Measurements from ENCODE around the gene TUFM. TPM values are rescaled to one million over a fixed set of nuclear protein-coding genes. Genes with fewer than 3 reads are reported as not detected.

TUFM gene
- total and polyA plus RNA-seq, 2 donors (not counting 1 experiment from before 2014, with no cell fraction given), result 68.6 to 115 TPM

GRCh38 chr16:28837672-28838557 lies 8.2 kb downstream of the TUFM start:
- no peak overlapping the region for H3K4me2 ChIP-seq (ENCODE audit: extremely low read depth, insufficient read depth, low read length)
- no peaks in the 10 kb centered on the region for H3K27me3 ChIP-seq (ENCODE audit: control insufficient read depth, insufficient read depth, low read length)
- TF ChIP-seq CTCF (conservative IDR thresholded peaks at IDR 0.05 in 1 of 2, IDR thresholded peaks at IDR 0.05 in 1 of 2; ENCODE audit: low read depth in 1 of 2, low read length in 2 of 2) (no peak), EZH2 (IDR thresholded peaks at IDR 0.05; ENCODE audit: low read length, missing control alignments) (no peak)
- peaks cover 35% of the 10 kb centered on the region for H3K36me3 ChIP-seq (ENCODE audit: control insufficient read depth, insufficient read depth, low read length)
- DNase-seq (ENCODE audit: low read depth in 2 of 2), result no peak
- no peak overlapping the region for H3K27ac ChIP-seq (ENCODE audit: insufficient read depth, low read length)
- H3K4me1 ChIP-seq (ENCODE audit: control insufficient read depth, extremely low read depth, insufficient read depth, low read length), result no peaks in the 10 kb centered on the region
- H4K20me1 ChIP-seq (ENCODE audit: control insufficient read depth, extremely low read depth, insufficient read depth, low read length), result no peaks in the 10 kb centered on the region
- H2AFZ ChIP-seq (ENCODE audit: low read length), result no peak overlapping the region
- no peak overlapping the region for H3K9ac ChIP-seq (ENCODE audit: insufficient read depth, low read length)
- no peaks in the 10 kb centered on the region for H3K79me2 ChIP-seq (ENCODE audit: control insufficient read depth, insufficient read depth, low read length)
- no peak overlapping the region for H3K4me3 ChIP-seq (replicated peaks in 1 of 4; ENCODE audit: control extremely low read depth in 1 of 4, insufficient read depth in 1 of 4, low read depth in 3 of 4, low read length in 4 of 4)
- H3K9me3 ChIP-seq (ENCODE audit: control insufficient read depth, insufficient read depth, low read depth, low read length), result no peaks in the 10 kb centered on the region

- Histone ChIP-seq H3K9me3 (ENCODE audit: control insufficient read depth, insufficient read depth, low read depth, low read length) (no peaks in the 10 kb centered on the region), H3K4me1 (ENCODE audit: control insufficient read depth, extremely low read depth, insufficient read depth, low read length) (no peaks in the 10 kb centered on the region), H3K36me3 (ENCODE audit: control insufficient read depth, insufficient read depth, low read length) (peaks cover 38% of the 10 kb centered on the region), H3K4me3 (replicated peaks in 1 of 4; ENCODE audit: control extremely low read depth in 1 of 4, insufficient read depth in 1 of 4, low read depth in 3 of 4, low read length in 4 of 4) (no peak overlapping the region), H3K9ac (ENCODE audit: insufficient read depth, low read length) (no peak overlapping the region), H4K20me1 (ENCODE audit: control insufficient read depth, extremely low read depth, insufficient read depth, low read length) (no peaks in the 10 kb centered on the region), H3K79me2 (ENCODE audit: control insufficient read depth, insufficient read depth, low read length) (no peaks in the 10 kb centered on the region), H3K27me3 (ENCODE audit: control insufficient read depth, insufficient read depth, low read length) (no peaks in the 10 kb centered on the region), H3K27ac (ENCODE audit: insufficient read depth, low read length) (no peak overlapping the region), H3K4me2 (ENCODE audit: extremely low read depth, insufficient read depth, low read length) (no peak overlapping the region), H2AFZ (ENCODE audit: low read length) (no peak overlapping the region)
- TF ChIP-seq CTCF (conservative IDR thresholded peaks at IDR 0.05 in 1 of 2, IDR thresholded peaks at IDR 0.05 in 1 of 2; ENCODE audit: low read depth in 1 of 2, low read length in 2 of 2) (no peak), EZH2 (IDR thresholded peaks at IDR 0.05; ENCODE audit: low read length, missing control alignments) (no peak)
- DNase-seq (ENCODE audit: low read depth in 2 of 2), result no peak
These were observed 9.4 kb downstream of the TUFM start for GRCh38 chr16:28836761-28837064.

- H3K27me3 ChIP-seq (ENCODE audit: control insufficient read depth, insufficient read depth, low read length), result no peaks in the 10 kb centered on the region
- H3K79me2 ChIP-seq (ENCODE audit: control insufficient read depth, insufficient read depth, low read length), result no peaks in the 10 kb centered on the region
- H2AFZ ChIP-seq (ENCODE audit: low read length), result no peak overlapping the region
- DNase-seq (ENCODE audit: low read depth in 2 of 2), result no peak
- H3K9me3 ChIP-seq (ENCODE audit: control insufficient read depth, insufficient read depth, low read depth, low read length), result no peaks in the 10 kb centered on the region
- H4K20me1 ChIP-seq (ENCODE audit: control insufficient read depth, extremely low read depth, insufficient read depth, low read length), result no peaks in the 10 kb centered on the region
- TF ChIP-seq EZH2 (IDR thresholded peaks at IDR 0.05; ENCODE audit: low read length, missing control alignments) (no peak), CTCF (conservative IDR thresholded peaks at IDR 0.05 in 1 of 2, IDR thresholded peaks at IDR 0.05 in 1 of 2; ENCODE audit: low read depth in 1 of 2, low read length in 2 of 2) (no peak)
- no peak overlapping the region for H3K27ac ChIP-seq (ENCODE audit: insufficient read depth, low read length)
- H3K9ac ChIP-seq (ENCODE audit: insufficient read depth, low read length), result no peak overlapping the region
- H3K36me3 ChIP-seq (ENCODE audit: control insufficient read depth, insufficient read depth, low read length), result peaks cover 41% of the 10 kb centered on the region
- H3K4me3 ChIP-seq (replicated peaks in 1 of 4; ENCODE audit: control extremely low read depth in 1 of 4, insufficient read depth in 1 of 4, low read depth in 3 of 4, low read length in 4 of 4), result no peak overlapping the region
- no peaks in the 10 kb centered on the region for H3K4me1 ChIP-seq (ENCODE audit: control insufficient read depth, extremely low read depth, insufficient read depth, low read length)
- H3K4me2 ChIP-seq (ENCODE audit: extremely low read depth, insufficient read depth, low read length), result no peak overlapping the region
These were observed 10.0 kb downstream of the TUFM start for GRCh38 chr16:28835864-28836760.
